Smooth muscle cell (in vitro differentiated cells): ENCODE results near the gene WHRN. TPM values are rescaled to one million over a fixed set of nuclear protein-coding genes. Genes with fewer than 3 reads are reported as not detected.

Experiments used
- DNase-seq: peaks from one replicate; lab custom pipeline; 2025; ENCODE audit not compliant: unreplicated experiment; lab: John Stamatoyannopoulos, UW
- H2AFZ ChIP-seq: fragments of 200-600 bp; sonication (generic); 2 replicates; pipeline ENCODE4 v1.6.0; 2016; ENCODE audit warnings: antibody characterized with exemption, low read depth, mild to moderate bottlenecking
- H3F3A ChIP-seq: fragments of 200-600 bp; sonication (generic); 2 replicates; pipeline ENCODE4 v1.6.0; 2017; ENCODE audit warnings: antibody characterized with exemption, low read depth
- H3K27ac ChIP-seq: fragments of 200-600 bp; sonication (generic); 2 replicates; pipeline ENCODE4 v1.5.1; 2016; ENCODE audit warnings: low read depth, mild to moderate bottlenecking
- H3K27me3 ChIP-seq: fragments of 200-600 bp; sonication (generic); 2 replicates; pipeline ENCODE4 v1.6.1; 2016; ENCODE audit warnings: low read depth, mild to moderate bottlenecking
- H3K36me3 ChIP-seq: fragments of 200-600 bp; sonication (generic); 2 replicates; pipeline ENCODE4 v1.5.1; 2016; ENCODE audit warnings: low read depth
- H3K4me1 ChIP-seq: fragments of 200-600 bp; sonication (generic); 2 replicates; pipeline ENCODE4 v1.5.1; 2016; ENCODE audit warnings: low read depth
- H3K4me2 ChIP-seq: fragments of 200-600 bp; sonication (generic); 2 replicates; pipeline ENCODE4 v1.6.0; 2016; ENCODE audit warnings: mild to moderate bottlenecking
- H3K4me3 ChIP-seq: fragments of 200-600 bp; sonication (generic); 2 replicates; pipeline ENCODE4 v1.5.1; 2016; ENCODE audit warnings: mild to moderate bottlenecking
- H3K79me2 ChIP-seq: fragments of 200-600 bp; sonication (generic); 2 replicates; pipeline ENCODE4 v1.6.0; 2016; ENCODE audit warnings: low read depth, mild to moderate bottlenecking
- H3K9ac ChIP-seq: fragments of 200-600 bp; sonication (generic); 2 replicates; pipeline ENCODE4 v1.6.0; 2016; ENCODE audit warnings: low read depth
- H3K9me3 ChIP-seq: fragments of 200-600 bp; sonication (generic); replicated peaks from 2 replicates; pipeline ENCODE4 v1.5.1; 2016; ENCODE audit warnings: low read depth
- H4K20me1 ChIP-seq: fragments of 200-600 bp; sonication (generic); 2 replicates; pipeline ENCODE4 v1.6.0; 2016; ENCODE audit warnings: low read depth
- CTCF ChIP-seq: fragments of 200-600 bp; sonication (generic); IDR thresholded peaks from 2 replicates; pipeline ENCODE4 v1.5.1; 2017; ENCODE audit warnings: borderline replicate concordance, mild to moderate bottlenecking, antibody characterized with exemption; ENCODE audit not compliant: insufficient read depth, poor library complexity, severe bottlenecking
- WGBS: methylation state at CpG from one replicate; pipeline ENCODE4 v1.1.7; 2016; ENCODE audit warnings: low lambda C conversion rate; 5-methylcytosine and 5-hydroxymethylcytosine counted together
- polyA plus RNA-seq: library from polyadenylated mRNA; unstranded; fragments of >200 nt; fragmentation: Nextera tagmentation; extraction: Ambion mirVana; gene quantifications from 2 replicates; pipeline ENCODE4 v1.2.1, GENCODE V29; 2016
- total RNA-seq: library from RNA; depleted of rRNA; stranded (reverse); fragments of >200 nt; gene quantifications from 2 replicates; pipeline ENCODE4 v1.2.3, GENCODE V29; 2014

WHRN gene
- 2.9 and 3.6 TPM in 2 replicates for total RNA-seq
- 11.9 and 12.9 TPM in 2 replicates for polyA plus RNA-seq

- no peak for TF ChIP-seq CTCF
- peaks cover 30% of the 10 kb centered on the region for H3F3A ChIP-seq
- H4K20me1 ChIP-seq, result peaks cover 20% of the 10 kb centered on the region
- DNase-seq, result peak; percentile 93
- 2% methylated on average over 46 of the region's 75 CpGs for WGBS
- H3K9me3 ChIP-seq, result no peaks in the 10 kb centered on the region
- H3K4me1 ChIP-seq, result peaks cover 31% of the 10 kb centered on the region
- peak within 1 kb of the TSS; percentile 94 for H3K4me2 ChIP-seq
- H3K27ac ChIP-seq, result peak within 1 kb of the TSS; percentile 85
- peak within 1 kb of the TSS; percentile 94 for H2AFZ ChIP-seq
- H3K27me3 ChIP-seq, result peaks cover 38% of the 10 kb centered on the region
- peak within 1 kb of the TSS; percentile 73 for H3K4me3 ChIP-seq
- peak within 1 kb of the TSS; percentile 94 for H3K9ac ChIP-seq
- no peaks in the 10 kb centered on the region for H3K36me3 ChIP-seq
- peaks cover 8% of the 10 kb centered on the region for H3K79me2 ChIP-seq
Measured at GRCh38 chr9:114505187-114506081, at the start of gene WHRN. Gene WHRN (minus strand): TSS chr9:114505473. CDS start chr9:114504801, 672 bp downstream.

GRCh38 chr9:114553202-114553601, 47.9 kb upstream of the WHRN start:
- no peak overlapping the region for H3K4me3 ChIP-seq
- H3K9me3 ChIP-seq, result no peaks in the 10 kb centered on the region
- H4K20me1 ChIP-seq, result no peaks in the 10 kb centered on the region
- H3K9ac ChIP-seq, result no peak overlapping the region
- 90% methylated on average over 3 of the region's 3 CpGs for WGBS
- no peak for DNase-seq
- peak overlapping the region; percentile 96 for H3K27ac ChIP-seq
- no peaks in the 10 kb centered on the region for H3K27me3 ChIP-seq
- H3K4me2 ChIP-seq, result no peak overlapping the region
- no peak for TF ChIP-seq CTCF
- H2AFZ ChIP-seq, result no peak overlapping the region
- no peaks in the 10 kb centered on the region for H3K36me3 ChIP-seq
- no peaks in the 10 kb centered on the region for H3K79me2 ChIP-seq
- peaks cover 4% of the 10 kb centered on the region for H3F3A ChIP-seq
- H3K4me1 ChIP-seq, result peaks cover 5% of the 10 kb centered on the region

GRCh38 chr9:114552706-114553105, 47.4 kb upstream of the WHRN start:
- Histone ChIP-seq H3K27me3 (no peaks in the 10 kb centered on the region), H3K4me2 (peak overlapping the region; percentile 73), H4K20me1 (no peaks in the 10 kb centered on the region), H3F3A (peaks cover 4% of the 10 kb centered on the region), H3K36me3 (no peaks in the 10 kb centered on the region), H3K79me2 (no peaks in the 10 kb centered on the region), H3K27ac (peak overlapping the region; percentile 96), H2AFZ (no peak overlapping the region), H3K4me3 (no peak overlapping the region), H3K9me3 (no peaks in the 10 kb centered on the region), H3K4me1 (peaks cover 5% of the 10 kb centered on the region), H3K9ac (peak overlapping the region; percentile 46)
- WGBS, result 85% methylated on average over 5 of the region's 5 CpGs
- no peak for DNase-seq
- no peak for TF ChIP-seq CTCF
